NCI-H524 (cell line): ENCODE data around the gene UBASH3A.
"Not testable (repeated sequence)": the region's sequence is repeated elsewhere in the genome, so short reads cannot be mapped to it uniquely, and the experiment has no call there.

Source experiments
- DNase-seq, 2 experiments: peaks; one replicate each; lab custom pipeline; 2025; lab: John Stamatoyannopoulos, UW

The UBASH3A gene

DNA sequence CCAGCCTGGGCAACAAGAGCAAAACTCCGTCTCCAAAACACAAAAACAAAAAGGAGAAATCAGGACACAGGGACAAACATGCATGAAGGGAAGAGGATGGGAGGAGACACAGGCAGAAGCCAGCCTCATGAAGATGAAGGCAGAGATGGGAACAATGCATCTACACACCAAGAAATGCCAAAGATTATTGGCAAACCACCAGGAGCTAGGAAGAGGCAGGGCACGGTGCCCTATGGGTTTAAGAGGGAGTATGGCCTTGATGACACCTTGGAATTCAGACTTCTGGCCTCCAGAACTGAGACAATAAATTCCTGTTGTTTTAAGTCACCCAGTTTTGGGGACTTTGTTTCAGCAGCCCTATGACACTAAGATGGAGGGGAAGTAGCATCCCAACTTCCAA is 13.0 kb upstream of the UBASH3A start:
- DNase-seq, result no peak

DNA sequence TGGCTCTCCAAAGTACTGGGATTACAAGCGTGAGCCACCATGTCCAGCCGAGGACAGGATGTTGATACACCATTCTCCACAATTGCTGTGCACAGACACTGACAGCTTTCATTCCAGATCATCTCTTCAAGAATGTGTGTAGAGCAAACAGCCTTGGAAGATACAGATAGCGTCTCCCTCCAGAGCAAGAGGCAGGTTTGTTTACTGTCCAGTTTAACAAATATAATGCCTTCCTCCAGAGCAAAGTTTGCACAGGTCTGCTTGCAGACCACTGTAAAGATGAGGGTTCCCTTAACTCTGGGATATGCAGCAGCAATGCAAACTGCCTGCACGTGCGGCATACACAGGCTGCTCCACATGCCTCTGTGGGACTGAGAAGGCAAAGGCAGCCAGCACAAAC is 12.4 kb upstream of the UBASH3A start:
- DNase-seq, result no peak

DNA sequence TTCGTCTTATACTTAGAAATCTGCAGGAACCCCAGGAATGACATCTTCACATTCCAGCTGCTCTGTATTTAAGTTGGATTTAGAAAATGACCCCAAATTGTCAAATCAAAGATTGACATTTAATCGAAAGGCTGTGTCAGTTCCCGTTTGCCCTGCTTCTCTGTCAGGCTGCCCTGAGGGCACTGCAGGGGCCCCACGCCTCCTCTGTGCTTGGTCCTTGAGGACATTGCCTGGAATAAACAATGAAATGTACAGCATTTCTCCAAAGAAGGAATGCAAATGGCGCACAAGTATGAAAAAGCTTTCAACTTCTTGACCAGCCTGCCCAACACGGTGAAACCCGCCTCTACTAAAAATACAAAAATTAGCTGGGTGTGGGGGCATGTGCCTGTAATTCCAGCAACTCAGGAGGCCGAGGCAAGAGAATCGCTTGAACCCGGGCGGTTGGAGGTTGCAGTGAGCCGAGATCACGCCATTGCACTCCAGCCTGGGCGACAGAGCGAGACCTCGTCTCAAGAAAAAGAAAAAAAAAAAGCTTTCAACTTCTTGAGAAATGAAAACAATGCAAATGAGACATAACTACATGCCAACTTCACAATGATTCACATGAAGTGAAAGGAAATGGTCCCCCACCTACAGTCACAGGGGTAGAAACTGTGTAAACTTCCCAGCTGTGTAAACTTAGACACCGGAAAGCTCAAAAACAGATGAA is 10.8 kb upstream of the UBASH3A start:
- no peak for DNase-seq

DNA sequence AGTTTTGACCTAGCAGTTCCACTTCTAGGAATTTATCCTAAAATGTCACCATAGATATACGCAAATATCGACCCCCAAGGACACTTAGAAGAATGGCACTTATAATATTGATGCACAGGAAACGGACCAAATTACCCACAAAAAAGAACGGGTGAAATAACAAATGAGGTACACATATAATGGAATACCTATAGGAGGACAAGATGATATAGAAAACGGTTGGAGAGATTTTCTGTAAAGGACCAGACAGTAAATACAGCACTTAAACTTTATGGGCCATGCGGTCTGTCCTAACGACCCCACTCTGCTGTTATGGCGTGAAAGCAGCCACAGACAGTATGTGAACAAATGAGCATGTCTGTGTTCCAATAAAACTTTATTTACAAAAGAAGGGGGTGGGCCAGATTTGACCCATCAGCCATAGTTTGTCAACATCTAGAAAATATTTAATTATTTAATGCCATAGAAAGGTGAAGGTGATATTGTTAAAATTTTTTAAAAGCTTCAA is 10.2 kb upstream of the UBASH3A start:
- no peak for DNase-seq

- DNase-seq, result no peak
Measured at GRCh38 chr21:42395302-42395701, 8.4 kb upstream of the UBASH3A start.

DNA sequence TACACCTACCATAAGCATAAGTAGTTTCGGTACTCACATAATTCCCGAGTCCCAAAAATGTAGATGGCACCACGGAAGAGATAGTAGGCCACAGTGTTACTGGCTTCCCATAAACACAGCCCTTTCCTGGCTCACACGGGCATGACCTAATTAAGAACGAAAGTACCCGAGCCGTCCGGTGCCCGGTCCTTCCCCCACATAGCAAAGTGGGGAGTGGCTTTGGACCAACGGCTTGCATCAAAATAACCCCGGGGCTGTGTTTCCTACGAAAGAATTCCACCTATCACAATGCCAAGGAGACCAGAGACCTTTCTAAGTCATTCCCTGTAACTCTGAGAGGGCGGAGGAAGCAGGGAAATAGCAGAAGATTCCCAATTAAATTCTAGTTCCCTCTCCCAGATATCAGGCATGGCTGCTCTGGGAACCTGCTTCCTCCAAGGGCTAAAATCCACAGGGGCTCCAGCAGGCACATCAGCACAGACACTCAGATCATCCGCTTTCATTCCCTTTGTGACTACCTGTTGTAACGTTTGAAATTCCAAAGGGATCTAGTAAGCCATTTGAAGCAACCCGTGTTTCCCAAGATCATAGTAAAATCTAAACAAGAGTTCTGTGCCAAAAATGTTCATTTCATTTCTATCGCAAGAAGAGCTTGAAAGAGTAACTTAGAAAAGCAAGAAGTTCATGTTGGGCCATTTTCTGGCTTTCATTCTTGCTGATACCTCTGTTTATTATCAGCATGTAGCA is 7.6 kb upstream of the UBASH3A start, which contains the start of gene TMPRSS3:
TSS of gene TMPRSS3 (minus strand) at position 148 of the 747 bp plus-strand sequence. CDS start 635 bp downstream, outside the sequence.
- DNase-seq, result no peak

- DNase-seq, result peak; percentile 96 to 97
Measured at GRCh38 chr21:42396799-42397745, 6.6 kb upstream of the UBASH3A start.

DNA sequence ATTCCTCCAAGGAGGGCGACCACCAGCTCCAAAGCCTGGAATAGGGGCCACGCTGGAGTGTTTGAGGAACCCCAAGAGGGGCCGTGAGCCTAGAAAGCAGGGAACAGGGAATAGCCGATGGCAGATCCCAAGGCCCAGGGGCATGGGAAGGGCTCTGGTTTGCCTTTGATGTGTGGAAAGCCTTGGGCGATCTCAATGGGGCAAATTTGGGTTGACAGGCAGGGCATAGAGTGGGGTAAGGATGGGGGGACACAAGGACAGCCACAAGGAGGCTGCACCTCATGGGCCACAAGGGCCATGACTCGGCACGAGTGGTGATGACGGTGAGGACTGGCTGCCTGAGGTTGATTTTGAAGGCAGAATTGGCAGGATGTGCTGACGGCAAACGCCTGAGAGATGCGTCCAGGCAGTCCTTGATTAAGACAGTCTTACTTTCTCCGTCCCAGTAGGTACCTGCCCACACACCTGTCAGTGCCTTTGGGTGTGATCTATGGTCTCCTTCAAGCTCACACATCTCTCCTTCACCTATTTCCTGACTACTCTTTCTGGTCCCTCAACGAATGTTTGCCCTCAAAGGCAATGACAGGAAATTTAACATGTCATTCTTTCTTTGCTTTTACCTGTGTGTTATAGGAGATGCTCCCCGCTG is 5.8 kb upstream of the UBASH3A start:
- no peak for DNase-seq

GRCh38 chr21:42398436-42399028 is 5.2 kb upstream of the UBASH3A start:
- peak in 1 of 2 experiments; percentile 50 for DNase-seq

DNA sequence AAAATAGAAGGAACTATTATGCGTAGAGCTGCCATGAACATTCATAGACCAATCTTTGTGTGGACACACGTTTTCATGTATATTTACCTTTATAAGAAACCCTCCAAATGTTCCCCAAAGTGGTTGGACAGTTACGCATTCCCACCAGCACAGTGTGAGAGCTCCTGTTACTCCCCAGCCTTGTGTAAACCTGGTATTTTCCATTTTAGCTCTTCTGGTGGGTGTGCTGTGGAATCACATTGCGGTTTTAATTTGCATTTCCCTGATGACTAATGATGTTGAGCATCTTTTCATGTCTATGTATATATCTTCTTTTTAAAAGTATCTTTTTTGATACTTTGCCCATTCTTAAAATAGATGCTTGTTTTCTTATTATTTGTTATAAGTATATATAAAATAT is 3.2 kb upstream of the UBASH3A start:
- no peak for DNase-seq

- DNase-seq, result no peak
Measured at GRCh38 chr21:42401154-42401553, 2.5 kb upstream of the UBASH3A start.

DNA sequence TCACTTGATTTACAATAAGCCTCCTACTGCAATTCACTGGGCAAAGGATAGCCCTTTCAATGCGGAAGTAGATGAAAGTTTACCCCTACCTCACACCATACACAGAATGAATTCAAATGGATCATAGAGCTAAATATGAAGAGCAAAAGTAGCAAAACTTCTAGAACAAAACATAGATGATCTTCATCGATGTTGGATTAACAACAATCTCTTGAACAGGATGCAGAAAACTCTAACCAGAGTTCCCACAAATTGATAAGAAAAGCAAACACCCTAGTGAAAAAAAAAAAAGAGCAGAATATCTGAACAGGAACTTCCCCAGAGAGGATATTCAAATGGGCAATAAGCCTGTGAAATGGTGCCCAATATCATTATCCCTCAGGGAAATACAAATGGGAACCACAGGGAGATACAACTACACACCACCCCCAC is 1.9 kb upstream of the UBASH3A start:
- DNase-seq, result no peak

- DNase-seq, result no peak
Measured at GRCh38 chr21:42404539-42404938, 837 bp downstream of the UBASH3A start.

GRCh38 chr21:42405064-42406013 is 1.6 kb downstream of the UBASH3A start:
- DNase-seq, result no peak

DNA sequence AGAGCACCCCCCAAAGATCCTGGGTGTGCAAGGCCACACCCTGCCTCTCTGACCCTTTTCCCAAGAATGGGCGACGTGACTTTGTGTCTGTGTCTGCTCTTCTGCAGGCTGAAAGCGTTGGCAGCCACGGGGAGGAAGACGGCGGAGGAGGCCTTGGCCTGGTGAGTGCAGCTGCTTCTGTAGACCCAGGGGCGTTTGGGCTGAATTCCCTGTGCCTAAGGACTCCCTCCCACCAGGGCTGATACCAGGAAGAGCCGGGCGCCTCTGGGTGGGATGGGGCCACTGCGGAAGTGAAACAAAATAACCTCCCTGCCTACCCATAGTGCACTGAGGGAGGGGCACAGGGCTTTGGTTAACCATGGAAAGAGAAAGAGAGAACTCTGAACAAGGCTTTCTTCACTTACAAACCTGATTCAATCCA is 2.5 kb downstream of the UBASH3A start:
- no peak for DNase-seq

DNA sequence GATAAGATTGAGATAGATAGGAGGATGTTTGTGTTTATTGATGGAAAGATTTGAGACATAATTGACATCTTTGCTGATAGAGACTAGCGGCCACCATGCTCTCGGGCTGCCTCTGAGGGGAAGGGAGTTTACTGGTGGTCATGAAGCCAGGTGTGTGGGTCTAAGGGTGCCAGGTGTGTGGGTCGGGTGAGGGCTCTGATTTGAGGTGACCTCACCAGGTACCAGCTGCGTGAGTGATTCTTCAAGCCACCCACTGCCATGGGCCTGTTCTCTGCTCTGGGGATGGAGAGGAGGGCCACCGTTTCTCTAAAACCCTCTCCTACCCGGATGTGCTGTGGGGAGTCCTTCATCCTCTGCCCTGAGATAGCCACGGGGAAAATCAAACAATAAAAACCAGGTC is 3.2 kb downstream of the UBASH3A start:
- no peak for DNase-seq

- no peak for DNase-seq
Measured at GRCh38 chr21:42407476-42407875, 3.8 kb downstream of the UBASH3A start.

DNA sequence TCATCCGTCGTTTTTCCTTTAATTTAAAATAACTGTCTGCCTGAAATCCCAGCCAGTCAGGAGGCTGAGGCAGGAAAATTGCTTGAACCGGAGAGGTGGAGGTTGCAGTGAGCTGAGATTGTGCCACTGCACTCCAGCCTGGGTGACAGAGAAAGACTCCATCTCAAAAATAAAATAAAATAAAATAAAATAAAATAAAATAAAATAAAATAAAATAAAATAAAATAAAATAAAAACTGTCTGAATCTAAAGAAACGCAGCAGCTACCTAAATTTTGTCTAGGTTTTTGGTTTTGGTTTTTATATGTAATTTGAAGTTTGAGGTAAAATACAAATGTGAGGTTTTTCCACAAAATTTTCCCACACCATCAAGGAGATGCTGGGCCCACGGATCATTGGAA is 5.0 kb downstream of the UBASH3A start:
- DNase-seq, result not testable (repeated sequence)

DNA sequence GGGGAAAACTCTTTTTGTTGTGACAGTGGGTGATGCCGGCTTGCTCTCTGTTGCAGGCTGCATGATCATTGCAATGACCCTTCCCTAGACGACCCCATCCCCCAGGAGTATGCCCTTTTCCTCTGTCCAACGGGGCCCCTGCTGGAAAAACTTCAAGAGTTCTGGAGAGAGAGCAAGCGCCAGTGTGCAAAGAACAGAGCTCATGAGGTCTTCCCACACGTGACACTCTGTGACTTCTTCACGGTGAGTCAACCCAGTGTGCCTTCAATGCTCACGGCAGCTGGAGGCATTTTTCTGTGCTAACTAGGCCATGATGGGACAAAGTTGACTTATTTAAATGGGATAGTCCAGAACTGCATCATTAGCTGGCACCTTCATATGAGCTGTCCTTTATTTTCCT is 5.7 kb downstream of the UBASH3A start:
- DNase-seq, result no peak
